Osteocyte (in vitro differentiated cells): ENCODE data around the gene RSU1. TPM values are rescaled to one million over a fixed set of nuclear protein-coding genes. Genes with fewer than 3 reads are reported as not detected.

Source experiments
- DNase-seq: peaks from one replicate; pipeline ENCODE4 v3.0.0; 2021; ENCODE audit warnings: mixed read lengths; ENCODE audit not compliant: unreplicated experiment; ENCODE audit errors: extremely low spot score
- H3K27ac Mint-ChIP-seq: one replicate; pipeline ENCODE4 v1.8.0; 2021; ENCODE audit warnings: mild to moderate bottlenecking, mixed read lengths; ENCODE audit not compliant: unreplicated experiment
- H3K27me3 Mint-ChIP-seq: one replicate; pipeline ENCODE4 v1.8.0; 2021; ENCODE audit warnings: mixed read lengths; ENCODE audit not compliant: unreplicated experiment
- H3K36me3 Mint-ChIP-seq: one replicate; pipeline ENCODE4 v1.8.0; 2021; ENCODE audit warnings: mixed read lengths; ENCODE audit not compliant: unreplicated experiment
- H3K4me1 Mint-ChIP-seq: one replicate; pipeline ENCODE4 v1.8.0; 2021; ENCODE audit warnings: mixed read lengths; ENCODE audit not compliant: unreplicated experiment
- H3K4me3 Mint-ChIP-seq: one replicate; pipeline ENCODE4 v1.8.0; 2021; ENCODE audit warnings: mild to moderate bottlenecking, moderate library complexity, mixed read lengths; ENCODE audit not compliant: unreplicated experiment
- H3K9me3 Mint-ChIP-seq: one replicate; pipeline ENCODE4 v1.8.0; 2021; ENCODE audit warnings: mixed read lengths; ENCODE audit not compliant: unreplicated experiment
- total RNA-seq: library from RNA; stranded (reverse); gene quantifications from 2 replicates; pipeline ENCODE4 v1.2.1, GENCODE V29; 2021
- TF ChIP-seq, protein P1 (sequence below): fragments of 200-600 bp; sonication (generic); IDR thresholded peaks from 2 replicates; pipeline ENCODE4 v1.5.0; 2021; ENCODE audit warnings: antibody characterized with exemption, mild to moderate bottlenecking, moderate library complexity

Gene RSU1
- total RNA-seq, 1 donor from 2014 or later = 92.0 TPM

DNA sequence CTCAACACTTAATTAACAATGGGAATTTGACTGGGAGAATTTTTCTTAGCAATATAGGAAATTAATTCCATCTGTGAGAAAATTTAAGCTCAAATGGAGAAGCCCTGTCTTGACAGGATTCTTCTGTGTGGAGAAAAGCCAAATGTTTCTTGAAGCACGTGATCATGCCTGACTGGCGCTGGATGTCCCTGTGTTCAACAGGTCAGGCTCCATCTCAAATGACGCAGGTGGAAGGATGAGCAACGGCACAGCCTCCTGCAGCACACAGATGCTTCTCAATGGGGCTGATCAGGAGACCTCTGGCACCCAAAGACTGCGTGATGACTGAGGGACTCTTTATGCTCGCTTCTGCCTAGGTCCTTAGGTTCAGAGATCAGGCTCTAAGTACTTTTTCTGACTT, 143.8 kb downstream of the RSU1 start:
- Mint-ChIP-seq H3K27ac (no peak overlapping the region), H3K27me3 (no peaks in the 10 kb centered on the region), H3K4me1 (peaks cover 7% of the 10 kb centered on the region), H3K4me3 (no peak overlapping the region), H3K9me3 (no peaks in the 10 kb centered on the region), H3K36me3 (peaks cover 18% of the 10 kb centered on the region)
- no peak for DNase-seq
- TF ChIP-seq, protein P1, sequence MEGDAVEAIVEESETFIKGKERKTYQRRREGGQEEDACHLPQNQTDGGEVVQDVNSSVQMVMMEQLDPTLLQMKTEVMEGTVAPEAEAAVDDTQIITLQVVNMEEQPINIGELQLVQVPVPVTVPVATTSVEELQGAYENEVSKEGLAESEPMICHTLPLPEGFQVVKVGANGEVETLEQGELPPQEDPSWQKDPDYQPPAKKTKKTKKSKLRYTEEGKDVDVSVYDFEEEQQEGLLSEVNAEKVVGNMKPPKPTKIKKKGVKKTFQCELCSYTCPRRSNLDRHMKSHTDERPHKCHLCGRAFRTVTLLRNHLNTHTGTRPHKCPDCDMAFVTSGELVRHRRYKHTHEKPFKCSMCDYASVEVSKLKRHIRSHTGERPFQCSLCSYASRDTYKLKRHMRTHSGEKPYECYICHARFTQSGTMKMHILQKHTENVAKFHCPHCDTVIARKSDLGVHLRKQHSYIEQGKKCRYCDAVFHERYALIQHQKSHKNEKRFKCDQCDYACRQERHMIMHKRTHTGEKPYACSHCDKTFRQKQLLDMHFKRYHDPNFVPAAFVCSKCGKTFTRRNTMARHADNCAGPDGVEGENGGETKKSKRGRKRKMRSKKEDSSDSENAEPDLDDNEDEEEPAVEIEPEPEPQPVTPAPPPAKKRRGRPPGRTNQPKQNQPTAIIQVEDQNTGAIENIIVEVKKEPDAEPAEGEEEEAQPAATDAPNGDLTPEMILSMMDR = no peak

DNA sequence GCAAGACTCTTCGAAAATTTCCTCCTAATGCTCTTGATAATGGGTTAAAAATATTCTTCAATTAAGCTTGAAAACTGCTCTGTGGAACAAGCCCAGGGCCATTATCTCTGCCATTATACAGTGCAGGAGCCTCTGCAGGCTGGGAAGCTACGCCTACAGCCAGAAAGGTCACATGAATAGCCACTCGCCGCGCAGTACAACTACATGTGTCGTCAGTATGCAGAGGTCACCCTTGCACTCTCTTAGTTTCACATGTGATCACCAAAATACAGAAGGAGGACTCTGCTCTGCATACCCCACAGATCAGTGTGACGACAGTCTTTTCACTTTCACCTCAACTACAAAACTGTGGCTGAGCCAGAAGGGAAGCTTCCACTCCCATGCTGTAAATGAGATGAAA, 153.8 kb downstream of the RSU1 start:
- Mint-ChIP-seq H3K9me3 (no peaks in the 10 kb centered on the region), H3K27ac (no peak overlapping the region), H3K27me3 (no peaks in the 10 kb centered on the region), H3K4me3 (no peak overlapping the region), H3K36me3 (peaks cover 4% of the 10 kb centered on the region), H3K4me1 (no peaks in the 10 kb centered on the region)
- TF ChIP-seq, protein P1 = no peak
- DNase-seq = no peak

DNA sequence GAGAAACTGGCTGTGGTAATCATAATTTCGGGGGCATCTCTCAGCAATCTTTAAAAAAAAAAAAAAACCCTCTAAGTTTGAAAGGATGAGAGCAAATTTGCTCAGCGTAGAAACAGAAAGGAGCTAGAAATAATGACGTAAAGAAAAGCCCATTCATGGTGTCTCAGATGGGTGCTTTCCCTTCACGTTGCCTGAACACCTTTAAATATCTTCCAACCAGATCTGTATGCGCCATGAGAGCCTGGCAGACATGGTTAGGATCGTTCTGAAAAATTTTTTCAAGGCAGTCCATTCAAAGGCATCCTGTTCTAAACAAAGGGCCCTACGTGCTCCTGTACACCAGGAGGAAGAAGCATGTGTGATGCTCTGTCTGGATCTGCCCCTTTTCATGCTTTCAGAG, 154.3 kb downstream of the RSU1 start:
- no peak for DNase-seq
- no peaks in the 10 kb centered on the region for H3K27me3 Mint-ChIP-seq
- H3K36me3 Mint-ChIP-seq = peaks cover 2% of the 10 kb centered on the region
- H3K4me1 Mint-ChIP-seq = no peaks in the 10 kb centered on the region
- H3K9me3 Mint-ChIP-seq = no peaks in the 10 kb centered on the region
- H3K4me3 Mint-ChIP-seq = no peak overlapping the region
- TF ChIP-seq, protein P1 = no peak
- H3K27ac Mint-ChIP-seq = no peak overlapping the region

DNA sequence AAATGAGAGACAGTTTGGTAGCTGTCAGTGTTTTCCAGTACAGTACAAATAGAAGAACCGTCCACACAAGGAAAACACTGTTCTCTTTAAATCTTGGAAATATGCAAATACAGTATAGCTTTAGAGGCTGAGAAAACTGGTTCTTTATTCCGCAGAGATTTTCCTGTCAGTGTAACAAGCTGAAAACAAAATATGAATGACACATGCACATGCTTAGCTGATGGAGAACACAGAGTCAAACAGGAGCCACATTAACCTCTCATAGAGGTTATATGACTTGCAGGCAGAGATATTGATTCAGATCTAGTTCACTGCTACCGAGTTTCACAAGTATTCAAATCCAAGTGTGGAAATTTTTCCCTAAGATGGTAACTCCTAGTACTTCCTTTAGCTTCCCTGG, 160.3 kb downstream of the RSU1 start:
- no peaks in the 10 kb centered on the region for H3K9me3 Mint-ChIP-seq
- TF ChIP-seq, protein P1 = no peak
- H3K4me1 Mint-ChIP-seq = peaks cover 4% of the 10 kb centered on the region
- no peaks in the 10 kb centered on the region for H3K27me3 Mint-ChIP-seq
- DNase-seq = no peak
- H3K4me3 Mint-ChIP-seq = no peak overlapping the region
- no peak overlapping the region for H3K27ac Mint-ChIP-seq
- peaks cover 2% of the 10 kb centered on the region for H3K36me3 Mint-ChIP-seq

DNA sequence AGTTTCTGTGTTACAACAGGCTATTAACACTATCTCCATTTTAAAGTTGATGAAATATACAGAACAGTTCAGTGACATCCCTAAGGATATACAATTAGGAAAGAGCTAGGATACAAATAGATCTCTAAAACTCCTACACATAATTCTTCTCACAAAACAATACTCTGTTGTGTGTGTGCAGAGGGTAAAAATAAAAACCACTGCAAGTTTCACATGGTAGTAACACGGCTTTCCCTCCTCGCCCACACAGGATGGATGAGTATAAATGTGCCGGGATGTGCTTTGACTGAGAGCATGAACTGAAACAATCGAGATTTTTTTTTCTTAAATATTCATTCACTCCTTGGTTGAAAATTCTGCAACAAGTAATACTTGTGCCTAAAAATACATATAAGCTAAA, 164.0 kb downstream of the RSU1 start:
- no peaks in the 10 kb centered on the region for H3K9me3 Mint-ChIP-seq
- peaks cover 6% of the 10 kb centered on the region for H3K4me1 Mint-ChIP-seq
- no peaks in the 10 kb centered on the region for H3K27me3 Mint-ChIP-seq
- DNase-seq = no peak
- H3K27ac Mint-ChIP-seq = no peak overlapping the region
- TF ChIP-seq, protein P1 = no peak
- H3K36me3 Mint-ChIP-seq = no peaks in the 10 kb centered on the region
- H3K4me3 Mint-ChIP-seq = no peak overlapping the region
